ENCODE measurements around the gene HIBADH.

The HIBADH gene

DNA sequence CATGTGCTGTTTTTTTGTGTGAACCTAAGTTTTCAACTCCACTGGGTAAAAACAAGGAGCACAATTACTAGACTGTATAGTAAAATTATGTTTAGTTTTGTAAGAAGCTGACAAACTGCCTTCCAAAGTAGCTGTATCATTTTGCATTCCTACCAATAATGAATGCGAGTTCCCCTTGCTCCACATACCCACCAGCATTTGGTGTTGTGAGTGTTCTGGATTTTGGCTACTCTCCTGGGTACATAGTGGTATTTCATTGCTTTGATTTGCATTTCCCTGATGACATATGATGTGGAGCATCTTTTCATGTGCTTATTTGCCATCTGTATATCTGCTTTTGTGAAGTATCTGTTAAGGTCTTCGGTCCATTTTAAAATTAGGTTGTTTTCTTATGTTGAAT is 178.2 kb downstream of the HIBADH start:
- Histone ChIP-seq H3K27me3 (ENCODE audit: insufficient read depth, poor library complexity, severe bottlenecking) (peaks cover 2% of the 10 kb centered on the region), H3K4me3 (replicated peaks; ENCODE audit: insufficient read depth, low read length) (no peak overlapping the region), H3K27ac (replicated peaks) (no peak overlapping the region)
- no peak for DNase-seq (ENCODE audit: low read depth in 1 of 2, low spot score in 1 of 2)
- no peak for TF ChIP-seq POLR2AphosphoS5 (IDR thresholded peaks at IDR 0.05; ENCODE audit: low read depth)
- TF ChIP-seq CTCF (IDR thresholded peaks at IDR 0.05; ENCODE audit: insufficient read depth, low read length): no peak
- TF ChIP-seq REST (IDR thresholded peaks at IDR 0.05; ENCODE audit: insufficient replicate concordance, low read depth): no peak
- TF ChIP-seq SPI1 (IDR thresholded peaks at IDR 0.05; ENCODE audit: borderline replicate concordance, low read depth): no peak
- no peak for TF ChIP-seq GABPA (IDR thresholded peaks at IDR 0.05; ENCODE audit: low read depth)

DNA sequence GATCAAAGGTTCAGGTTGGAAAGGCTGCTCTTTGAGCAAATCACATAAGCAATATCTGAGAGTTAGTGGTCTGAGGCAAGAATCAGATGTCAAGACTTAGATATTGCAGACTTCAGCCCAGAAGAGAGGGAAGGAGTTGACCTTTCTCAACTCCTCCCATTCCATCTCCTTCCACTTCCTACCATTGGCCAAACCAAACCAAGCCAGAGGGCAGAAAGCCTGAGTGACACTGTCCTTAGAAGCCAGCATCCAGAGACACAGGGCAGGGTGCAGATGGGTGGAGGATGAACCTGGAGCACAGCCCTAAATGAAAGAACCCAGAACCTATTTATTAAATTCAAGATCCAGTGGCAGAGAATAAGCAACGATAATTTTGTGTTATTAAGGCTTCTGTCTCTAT is 180.5 kb downstream of the HIBADH start:
- no peak overlapping the region for H3K4me3 ChIP-seq (replicated peaks; ENCODE audit: insufficient read depth, low read length)
- H3K27me3 ChIP-seq (ENCODE audit: insufficient read depth, poor library complexity, severe bottlenecking): no peaks in the 10 kb centered on the region
- DNase-seq (ENCODE audit: low read depth in 1 of 2, low spot score in 1 of 2): no peak
- no peak for TF ChIP-seq CTCF (IDR thresholded peaks at IDR 0.05; ENCODE audit: insufficient read depth, low read length)
- TF ChIP-seq POLR2AphosphoS5 (IDR thresholded peaks at IDR 0.05; ENCODE audit: low read depth): no peak
- TF ChIP-seq REST (IDR thresholded peaks at IDR 0.05; ENCODE audit: insufficient replicate concordance, low read depth): no peak
- no peak for TF ChIP-seq SPI1 (IDR thresholded peaks at IDR 0.05; ENCODE audit: borderline replicate concordance, low read depth)
- H3K27ac ChIP-seq (replicated peaks): no peak overlapping the region

GRCh38 chr7:27478556-27478955 is 184.1 kb downstream of the HIBADH start:
- TF ChIP-seq CTCF (IDR thresholded peaks at IDR 0.05; ENCODE audit: insufficient read depth, low read length) (no peak), SPI1 (IDR thresholded peaks at IDR 0.05; ENCODE audit: borderline replicate concordance, low read depth) (no peak), GABPA (IDR thresholded peaks at IDR 0.05; ENCODE audit: low read depth) (no peak), REST (IDR thresholded peaks at IDR 0.05; ENCODE audit: insufficient replicate concordance, low read depth) (no peak), POLR2AphosphoS5 (IDR thresholded peaks at IDR 0.05; ENCODE audit: low read depth) (no peak)
- H3K27ac ChIP-seq (replicated peaks): no peak overlapping the region
- DNase-seq (ENCODE audit: low read depth in 1 of 2, low spot score in 1 of 2): no peak
- H3K27me3 ChIP-seq (ENCODE audit: insufficient read depth, poor library complexity, severe bottlenecking): no peaks in the 10 kb centered on the region
- no peak overlapping the region for H3K4me3 ChIP-seq (replicated peaks; ENCODE audit: insufficient read depth, low read length)
